SJSA1 (cell line): ENCODE results near the gene CD63. TPM values are rescaled to one million over a fixed set of nuclear protein-coding genes. Genes with fewer than 3 reads are reported as not detected.

ENCODE experiments used
- DNase-seq, 2 experiments: peaks; one replicate each; pipeline ENCODE4 v3.0.0-alpha.2; 2015 to 2020; ENCODE audit warnings: low spot score in 2 of 2, low read depth in 1 of 2
- H3K27ac ChIP-seq: fragments of 250-450 bp; sonication (Bioruptor Pico); 2 replicates; pipeline ENCODE4 v1.5.1; 2020; ENCODE audit warnings: mild to moderate bottlenecking, moderate library complexity
- H3K27me3 ChIP-seq: fragments of 250-450 bp; sonication (Bioruptor Pico); replicated peaks from 2 replicates; pipeline ENCODE4 v1.5.1; 2020; ENCODE audit warnings: mild to moderate bottlenecking, moderate library complexity
- H3K36me3 ChIP-seq: fragments of 250-450 bp; sonication (Bioruptor Pico); 2 replicates; pipeline ENCODE4 v1.5.1; 2020; ENCODE audit warnings: mild to moderate bottlenecking
- H3K4me1 ChIP-seq: fragments of 250-450 bp; sonication (Bioruptor Pico); replicated peaks from 2 replicates; pipeline ENCODE4 v1.6.1; 2021; ENCODE audit warnings: mild to moderate bottlenecking
- H3K4me3 ChIP-seq: fragments of 250-450 bp; sonication (Bioruptor Pico); 2 replicates; pipeline ENCODE4 v1.5.1; 2020; ENCODE audit warnings: mild to moderate bottlenecking
- H3K9me3 ChIP-seq: fragments of 250-450 bp; sonication (Bioruptor Pico); replicated peaks from 2 replicates; pipeline ENCODE4 v1.5.1; 2020; ENCODE audit warnings: mild to moderate bottlenecking
- total RNA-seq: library from RNA; depleted of rRNA; stranded (reverse); fragments of >200 nt; shearing (Covaris generic); gene quantifications from 2 replicates; pipeline ENCODE4 v1.2.3, GENCODE V29; 2014

CD63 gene
- total RNA-seq, 1 experiment from 2014 or later: 1,021 TPM

DNA sequence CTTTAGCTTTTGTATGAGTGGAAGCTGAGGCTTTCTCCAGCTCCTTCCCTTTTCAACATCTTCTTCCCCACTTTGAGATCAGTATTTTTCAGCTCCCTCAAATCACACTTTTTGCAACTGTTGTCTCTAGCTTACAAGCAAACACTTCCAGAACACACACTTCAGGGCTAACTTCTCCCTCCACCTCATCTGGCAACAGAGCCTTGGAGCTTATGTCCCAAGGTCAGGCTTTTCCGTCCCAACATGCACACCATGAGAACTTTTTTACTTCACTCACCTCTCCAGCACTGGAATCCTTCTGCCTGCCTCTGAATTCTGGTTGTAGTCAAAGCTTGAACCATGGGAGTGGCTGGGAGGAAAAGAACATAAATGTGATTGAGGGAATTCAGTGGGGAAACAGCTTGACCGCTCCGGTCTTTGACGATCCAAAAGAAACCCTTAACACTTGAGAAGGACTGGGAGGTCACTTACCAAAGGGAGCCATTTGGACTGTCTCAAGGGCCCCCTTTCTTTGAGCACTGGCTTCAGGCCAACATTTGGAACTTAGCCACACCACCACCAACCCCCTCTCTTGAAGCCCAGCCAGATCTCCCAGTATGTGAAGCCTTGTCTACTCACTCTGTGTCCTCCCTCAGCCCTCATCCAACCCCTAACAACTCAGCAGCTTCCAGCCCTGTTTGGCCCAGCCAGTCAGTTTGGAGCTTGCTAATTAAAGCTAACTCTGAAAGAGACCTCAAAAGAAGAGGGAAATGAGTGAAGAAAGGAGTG is 16.8 kb downstream of the CD63 start:
- Histone ChIP-seq H3K27ac (no peak overlapping the region), H3K27me3 (peaks cover 24% of the 10 kb centered on the region), H3K9me3 (no peaks in the 10 kb centered on the region), H3K4me1 (peaks cover 11% of the 10 kb centered on the region), H3K4me3 (no peak overlapping the region), H3K36me3 (no peaks in the 10 kb centered on the region)
- no peak for DNase-seq

DNA sequence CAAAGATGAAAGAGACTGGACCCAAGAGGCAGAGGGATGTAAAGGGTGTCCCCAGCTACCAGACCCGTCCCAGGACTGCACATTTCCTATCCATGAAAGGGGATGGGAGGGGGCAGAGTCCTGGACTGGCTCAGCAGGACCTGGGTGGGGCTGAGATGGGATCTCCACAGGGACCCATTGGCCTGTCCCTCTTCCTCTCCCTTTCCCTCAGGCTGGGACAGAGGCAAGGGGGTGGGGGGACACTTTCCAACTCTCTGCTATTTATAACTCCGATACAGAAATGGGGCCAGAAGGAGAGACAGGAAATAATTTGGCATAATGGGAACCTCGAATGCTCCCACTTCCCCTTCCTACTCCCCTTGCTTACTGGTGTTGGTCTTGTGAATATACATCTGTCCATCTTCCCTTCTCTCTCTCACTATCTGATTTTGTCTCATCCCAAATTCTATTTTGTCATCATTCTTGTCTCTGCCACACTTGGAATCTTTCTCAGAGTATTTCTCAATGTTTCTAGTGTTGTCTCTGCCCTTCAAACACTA is 20.0 kb downstream of the CD63 start:
- H3K27ac ChIP-seq: no peak overlapping the region
- no peak overlapping the region for H3K4me3 ChIP-seq

DNA sequence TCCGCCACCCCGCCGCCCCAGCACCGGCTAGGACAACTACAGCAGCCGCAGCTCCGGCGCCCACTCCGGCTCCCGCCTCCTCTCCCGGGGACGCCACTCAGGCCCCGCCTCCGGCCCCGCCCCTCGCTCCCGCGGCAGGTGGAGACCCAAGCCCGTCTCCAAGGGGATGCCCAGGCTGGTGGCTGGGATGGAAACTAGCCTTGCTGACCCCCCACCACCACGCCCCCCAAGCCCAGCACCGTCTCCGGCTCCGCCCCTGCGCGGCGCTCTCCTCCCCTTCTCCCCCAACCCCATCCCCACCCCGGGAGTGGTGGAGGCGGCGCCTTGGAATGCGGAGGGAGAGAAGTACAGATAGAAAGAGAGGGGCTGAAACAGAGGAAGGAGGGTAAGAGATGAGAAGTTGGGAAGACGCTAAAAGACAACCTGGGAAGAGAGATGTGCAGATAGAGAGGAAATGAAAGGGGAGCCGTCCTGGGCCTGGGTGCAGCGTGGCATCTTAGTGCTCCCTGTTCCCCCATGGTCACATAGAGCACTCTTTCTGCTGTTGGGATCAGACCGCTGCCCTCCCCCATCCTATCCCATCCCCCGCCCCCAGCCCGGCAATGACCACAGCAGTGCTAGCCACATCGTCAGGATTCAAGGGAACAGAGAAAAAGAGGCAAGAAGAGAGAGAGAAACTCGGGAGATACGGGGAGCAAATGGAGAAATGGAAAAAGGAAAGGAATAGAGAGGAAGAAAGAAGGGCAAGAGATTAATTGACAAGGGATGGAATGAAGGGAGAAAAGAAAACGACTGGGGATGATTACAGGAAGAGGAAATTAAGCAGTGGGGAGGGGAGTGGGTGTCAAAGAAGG is 20.7 kb downstream of the CD63 start, which contains the start of gene ITGA7:
TSS of gene ITGA7 (minus strand) at position 64 of the 854 bp plus-strand sequence. CDS start 222 bp downstream, outside the sequence.
- Histone ChIP-seq H3K27me3 (peaks cover 33% of the 10 kb centered on the region), H3K27ac (no peak within 1 kb of the TSS), H3K4me1 (no peaks in the 10 kb centered on the region; the same call in 1 of the 2 replicates), H3K36me3 (no peaks in the 10 kb centered on the region), H3K9me3 (no peaks in the 10 kb centered on the region), H3K4me3 (no peak within 1 kb of the TSS; the same call in 1 of the 2 replicates)
- DNase-seq: no peak

More for the DNA sequence above, 20.0 kb downstream of the CD63 start:
- no peaks in the 10 kb centered on the region for H3K9me3 ChIP-seq
- no peaks in the 10 kb centered on the region for H3K36me3 ChIP-seq
- no peak for DNase-seq
- peaks cover 33% of the 10 kb centered on the region for H3K27me3 ChIP-seq
- no peaks in the 10 kb centered on the region; the same call in 1 of the 2 replicates for H3K4me1 ChIP-seq

DNA sequence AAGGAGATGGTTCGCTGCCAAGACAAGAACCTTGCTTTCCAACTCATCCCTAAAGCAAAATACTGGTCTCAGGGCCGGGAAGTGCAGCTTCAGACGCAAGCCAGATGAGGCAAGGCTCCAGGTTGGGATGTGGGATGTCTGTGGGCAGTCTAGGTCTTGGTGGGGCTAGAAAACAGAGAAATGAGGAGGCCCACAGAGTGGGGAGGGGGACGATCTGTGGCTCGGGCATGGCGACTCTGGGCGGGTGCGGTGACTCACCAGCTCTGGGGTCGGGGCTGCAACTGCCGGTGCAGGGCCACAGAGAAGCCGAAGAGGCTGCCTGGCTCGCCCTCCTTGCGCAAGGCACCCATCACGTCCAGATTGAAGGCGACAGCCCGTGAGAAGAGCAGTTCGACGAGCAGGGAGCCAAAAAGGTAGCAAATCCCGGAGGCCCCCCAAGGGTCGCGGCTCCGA is 21.6 kb downstream of the CD63 start:
- no peak for DNase-seq
- H3K27me3 ChIP-seq: peaks cover 33% of the 10 kb centered on the region

DNA sequence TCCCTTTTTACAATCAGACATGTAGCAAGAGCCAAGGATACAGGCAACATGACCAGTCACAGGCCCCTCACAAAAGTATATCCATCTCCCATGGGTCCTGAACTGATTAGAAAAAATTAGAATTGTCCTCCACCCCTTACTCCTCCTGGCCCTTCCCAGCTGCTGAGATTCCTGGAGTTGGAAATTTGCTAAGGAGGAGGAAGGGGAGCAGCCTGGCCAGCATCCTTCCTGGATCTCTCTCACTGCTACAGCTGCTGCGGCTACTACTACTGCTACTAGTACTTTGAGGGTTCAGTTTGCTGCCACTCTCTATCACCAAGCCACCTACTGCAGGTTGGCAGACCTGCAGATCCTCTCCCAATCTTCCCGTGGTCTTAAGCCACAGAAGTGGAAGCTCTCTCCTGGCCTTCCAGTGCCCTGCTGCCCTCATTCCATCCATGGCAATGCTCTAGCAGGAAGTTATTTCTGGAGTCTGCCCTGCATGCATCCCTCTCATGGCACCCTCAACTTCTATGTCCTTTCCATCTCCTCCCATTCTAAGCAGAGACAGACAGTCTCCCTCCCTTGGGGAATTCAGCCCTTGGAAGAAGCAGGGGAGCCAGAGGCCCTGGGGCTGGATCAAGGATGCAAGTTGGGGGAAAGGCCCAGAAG is 22.1 kb downstream of the CD63 start:
- no peak overlapping the region for H3K4me3 ChIP-seq
- no peaks in the 10 kb centered on the region for H3K9me3 ChIP-seq
- H3K4me1 ChIP-seq: no peaks in the 10 kb centered on the region; the same call in 1 of the 2 replicates
- peaks cover 31% of the 10 kb centered on the region for H3K27me3 ChIP-seq
- DNase-seq: no peak
- no peaks in the 10 kb centered on the region for H3K36me3 ChIP-seq
- no peak overlapping the region for H3K27ac ChIP-seq

More for the DNA sequence above, 21.6 kb downstream of the CD63 start:
- H3K27ac ChIP-seq: no peak overlapping the region
- no peak overlapping the region for H3K4me3 ChIP-seq
- no peaks in the 10 kb centered on the region for H3K36me3 ChIP-seq
- no peaks in the 10 kb centered on the region for H3K9me3 ChIP-seq
- no peaks in the 10 kb centered on the region; the same call in 1 of the 2 replicates for H3K4me1 ChIP-seq

DNA sequence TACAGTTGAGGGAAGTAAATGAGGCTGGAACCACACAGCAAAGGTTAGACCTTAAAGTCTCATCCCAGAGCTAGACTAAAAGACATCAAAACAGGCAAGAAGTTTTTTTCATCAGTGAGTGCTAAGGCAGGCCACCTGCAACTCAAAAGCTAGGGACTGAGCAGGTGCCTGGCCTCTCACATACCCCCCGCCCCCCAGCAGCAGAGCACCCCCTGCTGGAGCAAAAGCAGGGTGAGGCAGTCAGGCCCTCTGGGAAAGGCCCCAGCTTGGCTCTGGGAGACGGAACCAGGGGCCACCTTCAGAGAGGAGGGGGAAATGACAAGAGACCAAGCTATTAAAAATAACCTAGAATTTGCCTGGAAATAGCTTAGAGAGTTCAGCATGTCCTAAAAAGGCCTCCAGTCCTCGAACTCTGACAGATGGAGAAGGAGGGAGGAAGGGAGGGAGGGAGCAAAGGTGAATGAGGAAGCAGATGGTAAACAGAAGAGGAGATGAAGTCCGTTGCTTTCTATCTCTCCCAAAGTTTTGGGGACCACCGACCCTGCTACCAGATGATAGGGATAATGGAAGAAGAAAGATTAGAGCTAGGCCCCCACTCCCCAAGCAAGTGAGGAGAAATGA is 22.9 kb downstream of the CD63 start:
- H3K4me1 ChIP-seq: no peaks in the 10 kb centered on the region; the same call in 1 of the 2 replicates
- H3K9me3 ChIP-seq: no peaks in the 10 kb centered on the region
- DNase-seq: no peak
- H3K27ac ChIP-seq: no peak overlapping the region
- no peak overlapping the region for H3K4me3 ChIP-seq
- H3K36me3 ChIP-seq: no peaks in the 10 kb centered on the region
- H3K27me3 ChIP-seq: peaks cover 27% of the 10 kb centered on the region

DNA sequence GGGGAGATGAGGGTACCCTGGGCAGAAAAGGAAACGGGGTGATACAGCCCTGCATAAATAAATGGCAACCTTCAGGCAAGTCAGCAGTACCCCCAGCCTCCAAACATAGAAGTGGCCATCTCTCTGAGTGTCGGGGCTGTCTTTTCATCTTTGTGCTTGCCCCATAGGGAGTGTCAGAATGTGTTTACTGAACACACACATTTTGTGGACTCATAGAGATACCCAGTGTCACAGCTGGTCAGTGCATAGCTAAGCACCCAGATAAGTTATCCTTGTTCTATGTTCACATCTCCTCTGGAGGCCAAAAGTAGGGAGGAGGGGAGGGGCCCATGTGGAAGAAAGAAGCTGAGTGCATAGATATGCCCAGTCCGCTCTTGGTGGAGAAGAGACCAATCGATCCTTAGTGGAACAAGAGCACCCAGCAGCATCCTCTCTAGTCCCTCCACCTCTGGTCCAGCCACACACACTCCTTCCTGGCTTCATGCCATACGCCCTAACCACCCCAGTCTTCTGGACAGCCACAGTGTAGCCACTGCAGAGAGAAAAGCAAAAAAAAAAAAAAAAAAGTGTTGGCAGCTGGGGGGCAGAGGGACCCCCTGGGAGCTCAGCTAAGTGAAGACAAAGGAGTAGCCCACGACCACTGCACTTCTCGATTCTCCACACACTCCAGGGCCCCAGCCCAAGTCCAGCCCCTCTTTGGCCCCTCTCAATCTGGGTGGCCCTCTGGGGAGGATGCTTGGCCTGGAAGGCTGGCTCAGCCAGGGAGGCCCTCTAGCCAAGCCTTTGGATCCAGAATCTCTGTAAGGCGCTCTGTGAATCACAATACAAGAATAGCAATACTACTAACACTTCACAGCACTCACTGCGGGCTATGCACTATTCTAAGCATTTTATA is 23.7 kb downstream of the CD63 start:
- H3K4me3 ChIP-seq: no peak overlapping the region
- H3K27ac ChIP-seq: no peak overlapping the region
- no peaks in the 10 kb centered on the region for H3K9me3 ChIP-seq
- no peak for DNase-seq
- H3K36me3 ChIP-seq: no peaks in the 10 kb centered on the region
- peaks cover 27% of the 10 kb centered on the region for H3K27me3 ChIP-seq
- H3K4me1 ChIP-seq: no peaks in the 10 kb centered on the region; the same call in 1 of the 2 replicates

DNA sequence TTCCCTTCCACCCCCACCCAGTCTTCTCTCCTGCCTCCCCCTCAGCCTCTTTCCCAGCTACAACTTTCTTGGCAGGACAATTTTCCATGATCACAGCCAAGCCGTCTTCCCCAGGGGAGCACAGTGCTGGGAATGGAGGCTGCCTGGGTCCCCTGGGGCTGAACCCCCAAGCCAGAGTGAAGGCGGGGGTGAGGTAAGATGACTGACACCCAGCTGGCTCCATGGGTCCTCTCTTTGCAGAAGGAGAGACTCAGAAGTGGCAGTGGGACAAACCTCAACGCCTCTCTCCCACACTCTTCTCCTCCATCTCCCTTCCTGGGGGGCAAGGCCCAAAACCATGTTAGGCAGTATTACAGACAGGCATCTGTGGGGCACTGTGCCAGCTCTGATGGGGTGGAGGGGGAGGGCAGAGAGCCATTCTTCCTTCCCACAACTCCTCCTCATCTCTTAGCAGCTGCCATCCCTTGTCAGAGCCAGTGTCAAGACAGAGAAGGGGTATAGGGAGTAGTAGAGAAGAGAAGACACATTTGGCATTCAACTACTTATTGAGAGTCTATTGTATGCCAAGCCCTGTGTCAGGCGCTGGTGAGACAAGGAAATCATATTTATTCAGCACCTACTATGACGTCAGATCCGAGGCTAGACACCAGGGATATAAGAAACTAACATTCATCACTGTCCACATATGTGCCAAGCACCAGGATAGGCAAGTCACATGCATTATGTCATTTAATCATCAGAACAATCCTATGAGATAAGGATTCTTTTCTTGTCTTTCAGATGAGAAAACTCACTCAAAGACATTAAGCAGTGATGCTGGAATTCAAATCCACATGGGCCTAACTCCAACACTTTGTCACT is 24.7 kb downstream of the CD63 start:
- H3K9me3 ChIP-seq: no peaks in the 10 kb centered on the region
- no peaks in the 10 kb centered on the region; the same call in 1 of the 2 replicates for H3K4me1 ChIP-seq
- H3K4me3 ChIP-seq: no peak overlapping the region
- H3K36me3 ChIP-seq: no peaks in the 10 kb centered on the region
- H3K27me3 ChIP-seq: peaks cover 24% of the 10 kb centered on the region
- no peak for DNase-seq
- H3K27ac ChIP-seq: no peak overlapping the region

DNA sequence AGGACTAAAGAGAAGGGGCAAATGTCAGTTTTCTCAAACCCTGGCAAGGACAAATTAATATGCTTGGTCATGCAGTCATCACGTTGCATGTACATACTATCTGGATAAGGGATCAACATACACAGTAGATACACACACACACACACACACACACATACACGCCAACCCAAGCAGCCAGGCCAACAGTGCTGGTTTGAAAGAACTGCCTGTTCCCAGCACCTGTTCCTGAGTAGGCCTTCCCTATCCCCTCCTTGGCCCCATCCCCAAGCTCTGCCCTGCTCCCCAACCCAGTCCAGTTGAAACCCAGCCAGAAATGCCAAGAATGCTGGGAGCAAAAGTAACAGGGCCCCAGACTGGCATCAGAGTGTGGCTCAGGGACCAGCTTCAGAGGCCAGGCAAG is 25.5 kb downstream of the CD63 start:
- Histone ChIP-seq H3K9me3 (no peaks in the 10 kb centered on the region), H3K4me1 (no peaks in the 10 kb centered on the region; the same call in 1 of the 2 replicates), H3K4me3 (no peak overlapping the region), H3K27ac (no peak overlapping the region), H3K27me3 (peaks cover 15% of the 10 kb centered on the region), H3K36me3 (no peaks in the 10 kb centered on the region)
- no peak for DNase-seq

DNA sequence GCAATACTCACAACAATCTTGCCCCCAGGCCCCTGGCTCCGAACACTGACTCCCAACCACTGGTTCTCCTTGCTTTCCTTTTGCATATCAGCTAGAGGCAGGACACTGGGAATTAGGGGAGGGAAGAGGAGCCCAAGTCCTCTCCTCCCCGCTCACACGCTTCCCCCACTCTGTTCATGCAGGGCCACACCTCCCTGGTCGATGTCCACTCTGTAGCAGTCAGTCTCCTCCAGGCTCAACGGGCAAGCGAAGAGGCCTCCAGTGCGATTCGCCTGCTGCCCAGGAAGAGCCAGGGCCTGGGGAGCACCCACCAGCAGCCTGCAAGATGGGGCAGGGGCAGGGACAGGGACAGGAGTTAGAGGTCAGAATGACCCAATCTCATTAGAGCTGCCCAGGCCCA is 25.9 kb downstream of the CD63 start:
- no peaks in the 10 kb centered on the region; the same call in 1 of the 2 replicates for H3K4me1 ChIP-seq
- H3K27me3 ChIP-seq: peaks cover 15% of the 10 kb centered on the region
- no peak overlapping the region for H3K4me3 ChIP-seq
- DNase-seq: no peak
- no peaks in the 10 kb centered on the region for H3K9me3 ChIP-seq
- H3K36me3 ChIP-seq: no peaks in the 10 kb centered on the region
- no peak overlapping the region for H3K27ac ChIP-seq

DNA sequence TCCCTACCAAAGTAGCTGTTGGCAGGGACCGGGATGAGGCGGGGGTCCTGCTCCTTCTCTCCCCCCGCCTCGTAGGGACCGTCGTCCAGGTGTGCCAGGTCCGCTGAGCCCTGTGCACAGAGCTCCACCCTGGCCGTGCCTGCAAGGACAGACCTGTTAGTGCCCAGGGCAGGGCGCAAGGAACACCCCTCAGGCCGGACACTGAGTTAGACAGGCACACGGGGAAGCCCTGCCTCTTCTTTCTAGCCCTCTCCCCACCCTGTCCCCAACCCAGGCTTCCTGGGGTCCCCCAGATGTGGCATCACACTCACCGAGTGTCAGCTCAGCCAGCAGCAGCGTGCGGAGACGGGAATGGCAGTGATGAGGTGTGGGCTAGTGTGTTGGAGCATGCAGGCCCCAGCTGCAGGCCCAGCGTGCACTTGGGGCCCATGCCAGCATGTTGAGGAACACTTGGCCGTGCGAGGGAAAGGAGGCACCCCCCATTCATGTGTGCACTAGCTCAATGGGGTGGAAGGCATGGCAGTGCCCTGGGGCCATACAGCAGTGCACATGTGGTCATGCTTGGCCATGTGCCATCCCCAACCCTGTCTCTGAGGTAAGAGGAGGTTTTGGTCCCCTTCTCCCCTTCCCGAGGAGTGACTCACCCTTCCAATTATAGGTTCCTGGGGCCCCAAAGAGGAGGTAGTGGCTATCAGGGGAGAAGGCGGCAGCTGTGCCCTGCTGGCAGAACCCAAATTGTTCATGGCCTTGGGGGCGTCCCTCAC is 28.4 kb downstream of the CD63 start:
- H3K4me3 ChIP-seq: no peak overlapping the region
- no peaks in the 10 kb centered on the region for H3K9me3 ChIP-seq
- H3K27ac ChIP-seq: no peak overlapping the region
- H3K27me3 ChIP-seq: peaks cover 11% of the 10 kb centered on the region; the same call in 1 of the 2 replicates
- H3K36me3 ChIP-seq: no peaks in the 10 kb centered on the region
- no peak for DNase-seq
- H3K4me1 ChIP-seq: no peaks in the 10 kb centered on the region
